Ovary (tissue), 3 donors: Measurements from ENCODE around the gene KIF18A.

Source experiments
- CTCF ChIP-seq, 3 donors: fragments of 450-650 bp in 2 of 3; fragments of 200-600 bp in 1 of 3; IDR thresholded peaks; one replicate each; pipeline versions ENCODE4 v1.5.1 to v1.8.0; 2016 to 2022; ENCODE audit warnings: antibody characterized with exemption in 3 of 3, mild to moderate bottlenecking in 1 of 3
- EP300 ChIP-seq: sonication (generic); formaldehyde crosslinking; IDR thresholded peaks from one replicate; pipeline ENCODE4 v1.6.1; 2017; ENCODE audit warnings: antibody characterized with exemption
- POLR2A ChIP-seq: fragments of 450-650 bp; IDR thresholded peaks from one replicate; pipeline ENCODE4 v1.6.1; 2017; ENCODE audit warnings: antibody characterized with exemption, mild to moderate bottlenecking, moderate library complexity
- donor health status: DM: no; HTN: no; CAD: no.

- TF ChIP-seq CTCF (IDR thresholded peaks at IDR 0.05) (no peak), EP300 (no peak), POLR2A (no peak)
These were observed 130.4 kb downstream of the KIF18A start for GRCh38 chr11:27977527-27977926.
